GM10266 (cell line): Measurements from ENCODE around the gene IRF4.

Source experiments
- DNase-seq: peaks from one replicate; pipeline ENCODE4 v3.0.0; 2012; ENCODE audit errors: extremely low spot score
- TF ChIP-seq, protein P1 (sequence below): IDR thresholded peaks from 2 replicates; pipeline ENCODE4 v1.5.1; 2012; ENCODE audit warnings: mild to moderate bottlenecking, low read depth; ENCODE audit not compliant: control insufficient read depth, insufficient read depth; ENCODE audit errors: missing control alignments

IRF4 gene

GRCh38 chr6:449486-450419 lies 58.2 kb downstream of the IRF4 start:
- TF ChIP-seq, protein P1, sequence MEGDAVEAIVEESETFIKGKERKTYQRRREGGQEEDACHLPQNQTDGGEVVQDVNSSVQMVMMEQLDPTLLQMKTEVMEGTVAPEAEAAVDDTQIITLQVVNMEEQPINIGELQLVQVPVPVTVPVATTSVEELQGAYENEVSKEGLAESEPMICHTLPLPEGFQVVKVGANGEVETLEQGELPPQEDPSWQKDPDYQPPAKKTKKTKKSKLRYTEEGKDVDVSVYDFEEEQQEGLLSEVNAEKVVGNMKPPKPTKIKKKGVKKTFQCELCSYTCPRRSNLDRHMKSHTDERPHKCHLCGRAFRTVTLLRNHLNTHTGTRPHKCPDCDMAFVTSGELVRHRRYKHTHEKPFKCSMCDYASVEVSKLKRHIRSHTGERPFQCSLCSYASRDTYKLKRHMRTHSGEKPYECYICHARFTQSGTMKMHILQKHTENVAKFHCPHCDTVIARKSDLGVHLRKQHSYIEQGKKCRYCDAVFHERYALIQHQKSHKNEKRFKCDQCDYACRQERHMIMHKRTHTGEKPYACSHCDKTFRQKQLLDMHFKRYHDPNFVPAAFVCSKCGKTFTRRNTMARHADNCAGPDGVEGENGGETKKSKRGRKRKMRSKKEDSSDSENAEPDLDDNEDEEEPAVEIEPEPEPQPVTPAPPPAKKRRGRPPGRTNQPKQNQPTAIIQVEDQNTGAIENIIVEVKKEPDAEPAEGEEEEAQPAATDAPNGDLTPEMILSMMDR = no peak

DNA sequence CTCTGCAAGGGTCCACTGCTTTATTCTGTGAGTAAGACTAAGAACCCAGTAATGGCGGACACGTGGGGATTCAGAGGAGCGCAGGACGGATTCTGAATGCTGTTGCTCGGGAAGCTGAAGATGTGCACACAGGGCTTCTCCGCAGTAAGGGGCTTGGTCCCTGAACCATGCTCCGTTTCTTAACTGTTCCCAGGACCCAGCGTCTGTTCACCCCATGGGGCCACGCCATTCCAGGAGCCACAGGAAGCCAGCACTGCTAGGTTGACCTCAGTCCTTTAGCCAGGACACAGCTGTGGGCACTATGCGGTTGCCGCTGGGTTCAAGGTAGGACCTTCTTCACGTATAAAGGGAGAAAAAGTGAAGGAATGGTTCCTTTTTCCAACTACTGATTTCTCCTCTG lies 59.8 kb downstream of the IRF4 start:
- TF ChIP-seq, protein P1 = no peak
- no peak for DNase-seq

More at GRCh38 chr6:449486-450419, 58.2 kb downstream of the IRF4 start:
- DNase-seq = no peak

DNA sequence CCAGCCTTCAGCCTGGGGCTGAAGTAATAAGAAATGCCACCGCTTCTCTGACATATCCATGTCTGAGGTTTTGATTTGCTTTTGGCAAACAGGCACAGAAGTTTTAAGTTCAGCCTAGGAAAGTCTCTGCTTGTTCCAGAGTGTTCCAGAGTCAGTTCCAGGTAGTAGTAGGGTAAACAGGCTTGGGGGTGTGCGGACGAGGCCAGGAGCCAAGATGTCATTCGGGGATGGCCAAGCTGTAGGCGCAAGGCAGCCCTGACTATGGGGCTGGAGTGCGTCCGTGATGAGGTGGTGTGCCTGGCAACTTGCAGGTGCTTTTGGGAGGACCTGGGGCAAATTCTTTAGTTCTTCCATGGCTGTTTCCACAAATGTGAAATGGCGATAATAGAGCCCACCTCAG lies 60.3 kb downstream of the IRF4 start:
- TF ChIP-seq, protein P1 = no peak

GRCh38 chr6:452301-453067 lies 60.9 kb downstream of the IRF4 start:
- TF ChIP-seq, protein P1 = no peak
- no peak for DNase-seq

More for the DNA sequence above, 60.3 kb downstream of the IRF4 start:
- no peak for DNase-seq

DNA sequence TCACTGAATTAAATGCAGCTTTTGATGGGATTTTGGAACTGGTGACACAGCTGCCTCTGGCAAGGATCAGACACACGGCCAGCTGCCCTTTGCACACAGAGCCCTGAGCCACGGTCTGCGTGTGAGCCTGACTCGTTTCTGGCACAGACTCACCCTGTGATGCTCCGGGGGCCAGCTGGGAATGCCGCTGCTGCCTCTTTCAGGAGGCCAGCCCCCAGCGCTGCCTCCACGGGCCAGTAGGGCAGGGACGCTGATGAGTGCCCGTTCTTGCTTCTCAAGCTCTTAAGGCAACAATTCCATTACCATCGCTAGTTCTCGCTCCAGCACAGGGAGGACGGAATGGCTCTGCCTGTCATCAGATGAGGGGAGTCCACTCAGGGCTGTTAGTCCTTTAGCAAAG lies 61.6 kb downstream of the IRF4 start:
- TF ChIP-seq, protein P1 = no peak
- DNase-seq = no peak

GRCh38 chr6:454148-454991 lies 62.8 kb downstream of the IRF4 start:
- TF ChIP-seq, protein P1 = no peak
- no peak for DNase-seq
